Stimulated activated CD4-positive, alpha-beta T cell treated with anti-CD3 and anti-CD28 coated beads, TNF-alpha, amount 100 ng/mL, for 1 hour (primary cell): ENCODE results near the gene HNRNPM.

Source experiments
- DNase-seq, 3 donors: peaks; one replicate each; pipeline ENCODE4 v3.0.0-alpha.2; 2020; ENCODE audit warnings: low read depth in 3 of 3, low spot score in 1 of 3

The HNRNPM gene

DNA sequence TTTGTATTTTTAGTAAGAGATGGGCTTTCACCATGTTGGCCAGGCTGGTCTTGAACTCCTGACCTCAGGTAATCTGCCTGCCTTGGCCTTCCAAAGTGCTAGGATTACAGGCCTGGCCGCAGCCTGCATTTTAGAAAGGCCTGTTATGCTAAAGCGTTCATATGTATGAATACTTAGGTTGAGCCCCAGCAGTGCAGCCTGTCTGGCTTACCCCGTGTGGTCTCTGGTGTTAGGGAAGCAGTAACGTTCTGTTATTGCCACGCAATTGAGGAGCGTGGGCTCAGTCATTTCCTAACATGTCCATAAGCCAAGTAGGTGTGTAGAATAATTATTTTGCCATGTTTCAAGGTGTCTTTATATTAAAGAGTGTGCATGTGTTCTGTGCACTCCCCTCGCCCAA, 14.3 kb downstream of the HNRNPM start:
- DNase-seq, result no peak

DNA sequence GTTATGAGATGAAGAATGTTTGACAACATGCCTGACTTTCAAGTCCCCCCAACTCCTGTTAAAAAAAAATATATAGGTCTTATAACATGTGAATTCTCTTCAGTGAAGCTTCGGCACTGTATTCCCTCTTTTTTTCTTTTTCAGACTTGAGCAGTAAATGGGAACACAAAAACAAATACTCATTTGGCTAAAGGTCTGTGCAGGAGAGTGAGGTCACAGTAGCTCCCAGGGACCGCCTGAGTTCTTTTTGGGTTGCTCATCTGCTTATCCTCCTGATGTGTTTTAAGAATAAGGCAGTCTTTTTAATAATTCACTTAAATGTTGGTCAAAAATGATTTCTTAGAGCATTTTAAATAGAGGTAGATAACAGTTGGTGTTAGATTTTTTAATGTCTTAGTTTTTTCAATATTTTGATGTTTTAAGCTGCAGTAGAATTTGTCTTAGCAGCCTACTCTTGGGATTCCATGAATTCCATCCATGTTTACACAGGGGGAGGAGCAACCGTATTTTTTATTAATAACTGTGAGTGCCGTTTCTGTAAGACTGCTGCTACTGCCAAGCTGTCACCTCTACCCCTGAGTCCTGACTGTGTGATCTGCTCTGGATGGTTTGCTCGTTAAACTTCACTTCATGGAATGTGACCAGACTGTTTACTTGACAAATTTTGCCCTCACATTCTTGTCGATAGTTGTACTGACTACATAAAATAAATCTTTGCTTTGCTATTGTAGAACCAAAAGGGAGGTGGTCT, 14.9 kb downstream of the HNRNPM start:
- no peak for DNase-seq

DNA sequence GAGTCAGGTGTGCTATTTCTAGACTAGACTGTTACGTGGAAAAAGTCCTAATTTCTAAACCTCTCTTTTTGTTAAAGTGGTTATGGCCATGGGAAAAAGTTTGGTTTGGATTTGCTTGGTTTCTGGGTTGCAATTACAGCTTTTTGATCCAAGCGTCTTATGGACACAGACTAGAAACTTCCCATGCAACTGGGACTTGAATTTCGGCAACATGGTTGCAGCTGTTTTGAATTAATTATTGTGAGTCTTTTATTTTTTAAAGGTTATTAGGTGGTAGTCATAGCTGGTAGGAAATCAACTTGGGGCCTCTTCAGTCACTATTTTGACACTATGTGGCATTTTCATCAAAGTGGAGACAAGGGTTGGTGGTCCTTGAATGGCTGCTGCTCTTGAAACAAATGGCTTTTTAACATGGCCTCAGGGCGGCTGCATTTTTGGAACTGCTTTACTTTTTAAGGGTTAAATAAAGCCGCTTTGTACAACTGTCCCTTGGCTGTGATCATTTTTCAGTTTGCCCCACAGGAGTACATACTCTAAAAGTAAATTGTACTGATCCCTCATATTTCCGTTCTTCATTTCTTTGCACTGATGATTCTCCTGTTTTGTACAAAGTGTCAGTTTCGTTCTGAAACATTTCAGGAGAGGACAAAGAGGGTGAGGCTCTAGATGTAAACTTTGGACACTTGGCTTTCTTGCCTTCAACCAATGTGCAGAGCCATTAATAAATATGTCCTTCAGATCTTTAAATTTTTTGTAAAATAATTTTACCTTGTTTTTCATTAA, 15.9 kb downstream of the HNRNPM start:
- no peak for DNase-seq

DNA sequence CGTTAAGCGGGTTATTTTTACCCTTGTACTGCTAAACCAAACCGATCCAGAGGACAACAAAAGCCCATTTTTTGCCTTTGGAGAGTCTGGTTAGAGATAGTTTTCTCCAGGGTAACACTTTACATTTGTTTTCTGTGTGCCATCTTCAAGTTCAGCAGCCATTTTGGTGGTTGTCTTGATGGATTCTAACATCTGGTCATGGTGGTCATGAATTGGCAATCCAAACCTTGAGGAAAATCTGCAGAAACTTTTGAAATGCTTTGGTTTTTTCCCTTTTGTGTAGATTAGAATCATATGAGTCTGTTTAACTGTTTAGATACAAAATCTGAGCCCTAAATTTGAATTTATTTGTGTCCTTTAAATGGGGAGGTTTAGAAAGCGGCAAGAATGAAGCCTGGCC, 16.6 kb downstream of the HNRNPM start:
- DNase-seq, result no peak

DNA sequence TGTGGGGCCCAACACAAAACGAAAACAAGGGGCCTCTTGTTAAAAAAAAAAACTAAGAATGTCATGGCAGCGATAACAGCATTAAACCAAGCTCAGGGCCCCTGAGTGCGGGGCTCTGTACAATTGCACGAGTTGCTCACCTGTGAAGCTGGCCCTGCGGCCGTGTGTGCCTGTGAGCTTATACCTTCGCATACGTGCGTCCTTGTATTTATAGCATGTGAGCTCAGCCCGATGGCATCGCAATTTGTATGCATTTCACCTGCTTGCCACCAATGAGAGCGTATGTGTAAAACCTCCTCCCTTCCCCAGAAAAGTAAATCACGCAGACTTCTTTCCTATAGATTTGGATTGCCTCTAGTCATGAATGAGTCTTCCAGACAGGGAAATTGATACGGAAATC, 17.1 kb downstream of the HNRNPM start:
- no peak for DNase-seq

DNA sequence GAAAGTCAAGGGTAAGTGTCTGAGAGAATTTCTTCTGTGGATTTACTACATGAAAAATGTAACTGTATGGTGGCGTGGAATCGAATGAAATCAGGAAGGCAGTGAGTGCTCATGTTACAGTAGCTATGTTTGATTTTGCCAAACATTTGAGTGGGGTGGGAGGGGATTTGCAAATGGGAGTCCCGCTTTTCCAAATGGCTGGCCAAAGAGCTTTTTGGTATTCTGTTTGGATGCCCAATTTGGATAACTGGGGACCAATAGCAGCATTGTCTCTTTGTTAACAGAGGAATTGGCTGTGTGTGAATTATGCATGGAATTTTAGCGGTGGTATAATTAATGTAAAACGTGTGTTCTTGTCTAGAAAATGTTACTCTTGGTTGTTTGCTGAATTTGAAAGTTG, 17.8 kb downstream of the HNRNPM start:
- no peak for DNase-seq

DNA sequence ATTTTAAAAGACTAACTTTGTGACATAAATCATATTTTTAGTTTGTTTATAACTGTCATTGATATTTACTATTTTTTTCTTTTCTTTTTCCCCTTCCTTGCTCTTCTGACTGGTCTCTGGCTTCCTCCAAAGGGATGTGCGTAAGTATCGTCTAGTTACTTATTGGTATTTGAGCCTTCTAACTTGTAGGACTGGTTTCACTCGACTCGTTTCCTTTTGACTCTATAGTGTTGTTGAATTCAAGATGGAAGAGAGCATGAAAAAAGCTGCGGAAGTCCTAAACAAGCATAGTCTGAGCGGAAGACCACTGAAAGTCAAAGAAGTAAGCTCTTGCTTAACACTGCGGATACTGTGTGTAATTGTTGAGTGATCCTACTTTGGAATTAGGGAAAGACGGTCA, 18.6 kb downstream of the HNRNPM start:
- DNase-seq, result no peak

DNA sequence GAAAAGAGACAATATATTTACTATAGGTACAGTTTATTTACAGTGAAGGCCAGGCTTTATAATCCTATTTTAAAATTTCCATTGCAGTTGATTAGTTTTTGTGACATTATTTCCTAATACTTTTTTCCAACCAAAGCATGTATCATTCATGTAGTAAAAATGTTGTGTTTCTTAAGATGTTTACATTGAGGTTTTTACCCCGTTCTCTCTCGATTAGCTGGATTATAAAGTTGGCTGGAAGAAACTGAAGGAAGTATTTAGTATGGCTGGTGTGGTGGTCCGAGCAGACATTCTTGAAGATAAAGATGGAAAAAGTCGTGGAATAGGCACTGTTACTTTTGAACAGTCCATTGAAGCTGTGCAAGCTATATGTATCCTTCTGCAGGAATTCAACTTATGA, 21.2 kb downstream of the HNRNPM start:
- DNase-seq, result no peak

DNA sequence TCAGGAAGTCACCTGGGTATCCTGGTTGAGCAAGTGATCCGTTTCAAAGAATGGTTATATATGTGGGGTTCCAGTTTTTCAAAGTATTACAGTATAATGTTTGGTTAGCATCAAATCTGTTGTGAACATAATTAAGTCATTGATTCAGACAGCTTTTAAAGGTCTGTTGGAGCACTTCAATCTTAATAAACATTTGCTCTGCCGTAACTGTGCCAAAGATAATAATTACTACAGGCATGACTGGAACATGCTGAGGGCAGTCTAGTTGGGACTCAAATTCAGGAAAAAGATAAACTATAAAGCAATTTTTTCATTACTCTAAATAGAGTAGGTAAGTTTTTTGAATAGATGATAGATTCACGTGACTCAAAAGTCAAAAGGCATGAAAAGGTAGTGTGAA, 23.3 kb downstream of the HNRNPM start:
- DNase-seq, result no peak

DNA sequence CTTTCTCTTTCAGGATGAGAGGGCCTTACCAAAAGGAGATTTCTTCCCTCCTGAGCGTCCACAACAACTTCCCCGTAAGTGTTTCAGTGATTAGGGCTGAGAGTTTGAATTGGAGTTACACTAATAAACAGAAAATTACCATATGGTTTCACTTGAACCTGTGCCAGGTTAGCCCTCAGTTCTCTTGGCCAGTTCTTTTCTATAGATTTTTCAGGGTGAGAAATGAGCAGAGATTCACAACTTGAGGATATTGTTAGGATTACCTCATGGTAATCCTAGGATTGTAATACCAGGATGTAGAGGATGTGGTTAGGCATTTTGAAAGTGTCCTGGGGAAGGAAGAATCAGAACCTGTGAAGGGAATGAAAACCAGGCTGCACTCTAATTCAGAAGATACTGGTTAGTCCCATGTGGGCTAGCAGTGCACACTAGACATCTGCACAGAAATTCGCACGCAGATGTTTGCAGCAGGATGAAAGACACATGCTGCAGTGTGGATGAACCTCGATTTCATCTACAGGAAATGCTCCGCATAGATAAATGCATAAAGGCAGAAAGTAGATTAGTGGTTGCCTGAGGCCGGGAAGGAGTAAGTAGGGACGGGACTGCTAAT, 24.1 kb downstream of the HNRNPM start:
- DNase-seq, result no peak

DNA sequence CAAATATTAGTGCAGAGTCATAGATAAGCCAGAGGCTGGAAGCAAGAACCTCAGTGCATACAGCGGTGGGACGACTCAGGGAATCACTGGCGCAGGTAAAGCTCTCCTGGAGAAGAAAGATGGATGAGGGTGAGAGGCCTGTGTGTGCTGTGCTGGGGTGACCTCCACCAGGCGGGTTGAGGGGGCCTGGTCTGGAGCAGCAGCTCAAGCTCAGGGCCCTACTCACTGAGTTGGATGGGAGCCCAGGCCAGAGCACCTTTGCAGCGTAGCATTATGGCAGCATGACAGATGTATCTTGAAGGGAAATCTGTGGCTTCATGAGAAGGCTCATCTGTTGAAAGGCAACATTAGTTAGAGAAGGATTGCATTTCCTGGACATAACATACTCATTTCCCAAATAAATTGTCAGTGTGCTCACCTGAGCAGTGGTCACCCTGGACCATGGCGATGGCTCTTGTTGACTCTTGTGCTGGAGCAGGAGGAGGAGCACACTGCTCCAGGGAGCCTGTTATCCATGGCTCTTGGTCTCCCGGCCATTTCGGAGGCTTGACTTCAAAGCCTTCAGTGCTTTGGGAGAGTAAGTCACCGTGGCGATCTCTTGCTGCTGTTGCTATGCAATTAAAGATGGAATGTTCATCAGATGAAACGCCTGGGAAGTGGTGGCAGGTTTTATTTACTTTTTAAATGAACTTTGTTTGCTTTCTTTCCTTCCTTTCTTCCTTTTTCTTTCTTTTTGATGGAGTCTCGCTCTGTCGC, 25.0 kb downstream of the HNRNPM start:
- no peak for DNase-seq

DNA sequence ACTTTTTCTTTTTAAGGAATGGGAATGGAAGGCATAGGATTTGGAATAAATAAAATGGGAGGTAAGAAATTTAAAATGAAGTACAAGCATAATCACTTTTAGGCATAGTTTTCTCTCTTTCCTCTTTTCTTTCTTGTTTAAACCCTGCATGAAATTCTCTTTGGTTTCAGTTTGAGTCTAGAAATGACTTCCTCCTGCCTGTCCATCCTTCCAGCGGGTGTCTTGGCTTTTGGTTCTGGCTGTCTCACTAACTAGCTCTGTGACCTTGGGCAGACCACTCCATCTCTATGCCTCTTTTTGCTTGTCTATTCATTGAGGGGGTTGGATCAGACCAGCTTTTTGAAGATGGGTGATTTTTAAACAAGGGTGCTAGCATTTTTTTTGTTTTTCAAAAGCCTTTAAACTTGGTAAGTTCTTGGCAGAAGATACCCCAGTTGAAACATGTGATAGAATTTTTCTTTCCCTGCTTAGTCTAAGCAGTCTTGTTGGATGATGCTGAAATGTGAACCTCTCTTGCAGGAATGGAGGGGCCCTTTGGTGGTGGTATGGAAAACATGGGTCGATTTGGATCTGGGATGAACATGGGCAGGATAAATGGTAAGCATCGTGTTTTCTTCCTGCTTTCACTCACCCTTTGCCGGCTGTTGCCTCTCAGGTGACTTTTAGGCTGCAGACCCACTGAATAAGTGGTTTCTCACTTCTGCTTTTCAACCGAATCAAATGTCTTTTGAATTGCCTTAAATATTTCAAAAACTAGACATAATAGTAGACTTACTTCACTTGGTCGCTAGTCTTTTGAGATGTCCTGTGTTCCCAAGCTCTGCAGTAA, 29.1 kb downstream of the HNRNPM start:
- no peak for DNase-seq

DNA sequence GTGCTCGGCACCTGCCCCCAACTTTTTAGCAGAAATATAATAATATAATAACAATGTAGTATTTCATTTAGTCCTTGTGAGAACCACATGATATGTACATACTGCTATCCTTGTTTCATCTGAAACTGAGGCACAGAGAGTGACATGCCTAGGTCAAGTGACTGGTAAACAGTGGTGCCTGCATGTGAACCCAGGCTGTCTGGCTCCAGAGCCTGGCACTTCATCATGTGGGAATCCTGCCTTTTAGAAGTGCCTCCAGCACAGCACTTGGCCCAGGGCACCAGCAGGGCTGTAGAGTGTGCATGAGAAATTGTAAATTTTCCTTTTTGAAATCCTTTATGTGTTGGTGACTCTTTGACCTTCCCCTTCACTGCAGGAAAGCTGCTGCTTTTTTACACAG, 30.2 kb downstream of the HNRNPM start:
- DNase-seq, result no peak

DNA sequence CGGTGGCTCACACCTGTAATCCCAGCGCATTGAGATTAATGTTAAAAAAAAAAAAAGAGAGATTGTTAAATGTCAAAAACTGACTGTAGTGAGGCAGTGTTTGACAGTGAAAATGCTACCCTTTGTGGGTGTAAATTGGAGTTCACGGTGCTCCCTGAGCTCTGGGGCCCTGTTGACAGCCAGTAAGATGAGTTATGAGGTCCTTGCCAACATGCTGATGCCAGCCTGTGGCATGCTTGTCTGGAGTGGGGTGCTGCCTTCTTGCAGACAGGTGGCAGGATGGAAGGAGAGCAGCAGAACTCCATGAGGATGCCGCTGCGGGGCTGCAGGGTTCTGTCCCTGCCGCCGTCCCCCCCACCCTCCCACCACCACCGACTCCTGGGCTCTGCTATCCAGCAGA, 31.7 kb downstream of the HNRNPM start:
- no peak for DNase-seq

DNA sequence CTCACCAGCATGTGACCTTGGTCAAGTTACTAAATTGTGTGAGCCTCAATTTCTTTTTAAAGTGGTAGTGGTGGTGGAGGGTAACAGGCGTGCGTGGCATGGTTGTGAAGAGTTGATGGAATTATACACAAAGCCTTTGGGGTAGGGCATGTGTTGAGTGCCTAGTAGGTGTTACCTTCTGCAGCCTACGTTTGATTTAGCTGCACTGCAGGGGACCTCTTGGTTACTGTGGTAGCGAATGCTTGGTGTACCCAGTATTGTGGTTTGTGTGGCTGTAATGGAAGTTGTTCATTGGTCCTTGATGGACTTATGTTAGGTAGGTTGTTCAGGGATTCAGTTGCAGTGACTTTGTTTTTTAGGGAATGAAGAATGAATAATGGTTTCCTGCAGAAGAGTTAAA, 33.1 kb downstream of the HNRNPM start:
- no peak for DNase-seq

DNA sequence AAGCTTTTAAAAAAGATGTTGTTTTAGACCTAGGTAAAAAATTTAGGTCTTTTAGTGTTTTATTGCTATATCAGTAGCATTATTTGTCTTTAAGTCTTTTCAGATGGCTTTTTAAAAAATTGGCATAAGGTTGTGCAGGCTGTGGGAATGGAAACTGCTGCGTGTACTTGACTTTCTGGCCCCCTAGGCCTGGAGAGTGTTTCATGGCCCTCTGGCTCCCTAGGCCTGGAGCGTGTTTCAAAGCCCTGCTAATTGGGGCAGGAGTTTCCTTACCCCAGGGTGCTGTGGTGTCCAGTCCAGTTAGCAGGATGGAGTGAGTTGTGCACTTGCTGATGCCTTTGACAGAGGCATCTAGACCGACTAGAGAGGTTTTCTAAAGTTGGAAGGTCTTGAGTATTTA, 33.8 kb downstream of the HNRNPM start:
- no peak for DNase-seq

DNA sequence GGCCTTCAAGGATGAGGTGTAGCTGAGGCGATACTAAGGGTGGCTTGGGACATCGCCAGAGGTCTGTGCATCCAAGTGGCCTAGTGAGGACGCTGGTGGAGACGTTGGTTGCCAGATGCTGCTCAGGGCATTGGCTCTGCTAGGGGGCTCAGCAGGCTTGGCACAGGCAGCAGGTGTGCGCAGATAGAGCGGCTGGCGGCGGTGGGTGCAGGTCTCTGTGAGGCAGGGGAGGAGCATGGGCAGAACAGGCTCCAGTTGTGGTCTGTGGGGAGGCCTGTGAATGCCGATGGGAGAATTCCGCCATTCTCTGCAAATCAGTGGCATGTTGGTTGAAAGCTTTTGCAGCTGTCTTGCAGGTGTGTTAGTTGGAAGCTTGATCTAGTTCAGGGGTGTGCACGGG, 36.4 kb downstream of the HNRNPM start:
- no peak for DNase-seq

DNA sequence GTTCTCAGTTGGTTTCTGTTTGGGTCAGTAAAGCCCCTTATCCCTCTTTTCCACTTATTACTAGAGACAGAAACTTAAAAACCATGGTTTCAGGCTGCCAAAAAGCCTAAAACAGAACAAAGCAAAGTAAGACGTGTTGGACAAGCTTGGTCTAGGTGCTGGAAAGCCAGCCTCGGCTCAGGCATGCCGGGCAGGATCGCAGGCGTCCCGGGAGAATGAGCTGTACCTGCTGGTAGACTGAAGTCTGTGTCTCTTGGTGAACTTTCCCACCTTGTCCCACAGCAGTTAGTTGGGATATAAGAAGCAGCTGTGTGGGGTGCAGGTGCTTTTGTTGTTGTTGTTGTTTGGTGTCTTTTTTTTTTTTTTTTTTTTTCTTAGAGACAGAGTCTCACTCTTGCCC, 36.8 kb downstream of the HNRNPM start:
- no peak for DNase-seq

DNA sequence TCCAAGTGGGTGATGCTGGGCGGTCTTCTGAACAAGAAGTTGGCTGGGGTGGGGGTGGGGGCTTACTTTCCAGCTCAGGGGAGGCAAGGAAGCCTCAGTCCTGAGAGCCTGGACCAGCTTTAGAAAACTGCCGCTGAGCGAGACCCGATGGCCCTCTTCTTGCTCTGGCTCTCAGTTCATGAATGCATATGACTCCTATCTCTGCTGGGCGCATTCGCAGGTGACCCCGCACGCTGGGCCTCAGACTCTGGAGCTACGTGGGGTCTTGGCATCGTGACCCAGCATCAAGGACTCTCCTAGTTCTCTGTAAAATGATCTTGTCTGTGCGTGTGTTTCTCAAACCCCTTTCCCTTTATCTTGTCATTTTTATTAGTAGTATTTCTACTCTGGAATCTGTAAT, 37.9 kb downstream of the HNRNPM start:
- no peak for DNase-seq

DNA sequence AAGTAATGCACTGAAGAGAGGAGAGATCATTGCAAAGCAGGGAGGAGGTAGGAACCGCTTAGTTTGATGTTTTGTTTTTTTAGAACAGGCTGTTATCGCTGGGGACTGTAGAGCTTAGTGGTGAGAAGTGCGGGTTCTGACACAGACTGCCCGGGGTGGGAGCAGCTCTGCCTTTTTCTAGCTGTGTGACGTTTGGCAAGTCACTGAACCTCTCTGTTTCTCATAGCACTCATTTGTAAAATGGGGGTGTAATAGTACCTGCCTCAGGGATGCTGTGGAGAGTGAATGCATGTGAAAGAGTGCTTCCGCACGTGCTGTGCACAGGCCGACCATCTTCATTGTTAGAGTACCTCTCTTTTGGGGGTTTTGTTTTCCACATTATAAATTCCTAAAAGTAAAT, 38.4 kb downstream of the HNRNPM start:
- no peak for DNase-seq
